ENCODE results near the gene MSI2.

MSI2 gene

GRCh38 chr17:57467801-57468200 is 211.5 kb downstream of the MSI2 start:
- no peak for DNase-seq

GRCh38 chr17:57468932-57469775 is 212.8 kb downstream of the MSI2 start:
- DNase-seq: no peak

DNA sequence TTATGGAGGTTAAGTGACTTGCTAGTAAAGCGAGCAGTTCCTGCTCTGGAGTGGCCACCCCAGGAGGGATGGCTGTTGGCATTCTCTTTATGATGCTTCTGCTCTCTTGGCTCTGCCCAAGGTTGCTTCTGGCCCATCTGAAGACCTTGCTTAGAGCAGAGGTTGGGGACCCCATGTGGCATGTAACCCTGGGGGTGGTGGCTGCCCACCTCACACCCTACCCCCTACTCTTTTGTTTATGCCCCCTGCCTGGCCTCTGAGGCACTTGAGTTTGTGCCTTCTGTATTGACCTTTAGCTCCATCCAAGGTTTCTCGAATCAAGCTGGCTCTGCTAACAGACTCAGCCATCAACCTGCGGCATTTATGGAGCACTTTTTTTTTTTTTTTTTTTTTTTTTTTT is 214.6 kb downstream of the MSI2 start:
- DNase-seq: no peak

DNA sequence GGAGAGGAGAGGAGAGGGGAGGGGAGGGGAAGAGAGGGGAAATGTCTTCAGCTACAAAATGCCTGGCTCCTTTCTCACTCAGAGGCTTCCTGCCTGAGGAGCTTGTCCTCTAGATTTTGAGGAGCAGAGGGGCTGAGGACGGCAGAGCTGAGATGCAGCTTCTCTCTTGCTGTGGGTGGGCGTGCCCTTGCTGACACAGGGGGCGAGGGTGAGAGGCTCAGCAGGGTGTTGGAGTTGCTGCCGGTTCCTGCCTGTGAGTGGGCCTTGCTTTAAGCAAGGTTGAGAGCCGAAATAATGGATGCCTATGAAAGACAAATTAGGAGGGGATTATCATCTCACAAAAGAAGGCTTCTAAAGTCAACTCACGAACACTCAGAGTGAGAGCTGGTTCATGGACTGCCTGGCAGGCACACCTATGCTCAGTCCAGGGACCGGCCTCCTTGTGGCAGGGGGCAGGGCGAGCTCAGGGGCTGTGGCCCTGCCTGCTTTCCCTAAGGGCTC is 215.6 kb downstream of the MSI2 start:
- no peak for DNase-seq

DNA sequence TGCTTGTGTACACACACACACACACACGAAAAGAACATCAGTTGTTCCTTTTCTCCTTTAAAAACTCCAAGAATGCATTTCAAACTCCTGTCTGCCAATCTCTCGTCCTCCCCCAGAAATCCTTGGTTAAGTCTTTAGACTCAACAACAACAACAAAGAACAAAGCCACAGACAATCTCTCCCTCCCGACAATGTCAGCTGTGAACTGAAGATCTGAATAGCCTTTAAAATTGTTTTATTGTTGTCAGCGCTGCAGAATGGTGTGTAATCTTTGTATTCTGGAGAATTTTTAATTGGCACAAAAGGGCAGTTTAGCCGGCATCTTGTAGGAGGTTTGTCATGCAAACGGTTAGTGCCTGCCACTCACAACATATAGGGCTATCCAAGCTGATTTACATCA is 219.5 kb downstream of the MSI2 start:
- DNase-seq: no peak

DNA sequence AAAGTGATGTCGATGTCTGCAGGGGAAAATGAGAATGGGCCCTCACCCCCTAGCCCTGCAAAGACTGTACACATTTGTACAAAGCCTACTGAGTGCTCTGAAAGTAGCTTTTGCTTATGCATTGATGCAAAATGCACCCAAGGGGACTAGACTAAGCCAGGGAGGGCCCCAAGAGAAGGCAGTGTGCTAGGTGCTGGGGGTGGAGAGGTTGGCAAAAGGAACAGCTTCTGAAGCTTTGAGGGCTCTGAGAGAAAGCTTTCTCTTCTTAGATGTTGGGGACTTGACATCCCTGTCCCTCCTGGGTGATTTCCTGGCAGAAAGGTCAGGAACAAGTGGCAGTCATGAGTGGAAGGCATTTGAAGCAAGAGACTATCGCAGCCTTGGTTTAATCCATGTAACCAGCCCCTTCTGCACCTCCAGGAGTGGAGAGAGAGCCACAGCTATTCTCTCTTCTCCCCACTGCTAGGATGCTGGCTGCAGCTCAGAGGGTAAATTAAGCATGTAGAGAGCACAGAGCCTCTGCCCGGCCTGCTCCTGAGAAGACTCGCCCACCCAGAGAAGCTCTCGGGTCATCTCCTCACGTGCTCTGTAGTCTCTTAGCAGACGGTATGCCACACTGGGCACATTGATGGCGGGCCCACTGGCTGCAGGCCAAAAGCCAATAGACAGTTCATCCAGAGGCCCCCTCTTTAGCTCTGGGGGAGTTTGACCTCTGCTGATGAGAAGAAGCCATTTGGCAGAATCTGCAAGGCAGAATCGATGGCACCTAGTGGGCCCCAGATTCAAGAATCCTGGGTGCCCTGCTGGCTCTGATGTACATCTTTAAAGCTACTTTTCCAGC is 221.4 kb downstream of the MSI2 start:
- DNase-seq: no peak

GRCh38 chr17:57478478-57479250 is 222.3 kb downstream of the MSI2 start:
- no peak for DNase-seq

GRCh38 chr17:57480438-57481196 is 224.3 kb downstream of the MSI2 start:
- DNase-seq: no peak

DNA sequence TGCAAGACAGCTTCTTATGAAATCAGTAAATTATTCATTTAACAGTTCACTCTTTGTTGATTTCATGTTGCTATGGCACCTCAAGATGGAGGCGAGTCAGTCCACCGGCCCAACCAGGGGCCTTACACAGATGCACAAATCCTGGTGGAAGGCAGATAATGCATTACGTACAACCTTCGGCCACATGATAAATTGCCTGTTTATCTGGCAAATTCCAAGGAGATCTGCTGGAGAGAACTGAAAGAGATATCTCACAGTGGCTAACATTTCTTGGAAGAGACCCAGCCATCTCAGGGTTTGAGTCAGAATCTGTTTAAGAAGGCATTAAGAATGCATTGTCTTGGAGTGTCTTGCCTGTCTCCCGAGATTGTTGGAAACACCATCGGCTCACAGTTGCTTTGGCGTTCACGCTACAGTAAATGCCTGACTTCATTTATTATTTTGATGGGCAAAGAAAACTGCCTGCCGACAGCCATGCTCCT is 225.6 kb downstream of the MSI2 start:
- DNase-seq: no peak

DNA sequence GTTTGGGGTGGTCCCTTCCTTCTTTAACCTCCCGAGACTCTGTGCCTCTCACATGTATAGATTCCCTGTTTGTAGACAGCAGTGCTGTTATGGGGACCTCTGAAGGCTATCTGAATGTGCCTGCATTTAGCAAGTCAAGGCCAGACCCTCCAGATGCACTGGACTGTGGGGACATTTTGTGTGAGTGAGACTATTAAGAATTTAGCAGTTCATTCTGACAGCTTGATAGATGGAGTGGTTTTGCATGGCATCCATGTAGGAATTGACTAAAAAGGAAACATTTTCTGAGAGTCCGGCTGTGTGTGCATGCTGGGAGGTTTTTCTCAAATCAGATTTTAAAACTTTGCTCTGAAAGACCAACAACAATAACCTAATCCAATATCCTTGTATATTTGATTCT is 226.3 kb downstream of the MSI2 start:
- DNase-seq: no peak

GRCh38 chr17:57484081-57484666 is 227.9 kb downstream of the MSI2 start:
- no peak for DNase-seq

DNA sequence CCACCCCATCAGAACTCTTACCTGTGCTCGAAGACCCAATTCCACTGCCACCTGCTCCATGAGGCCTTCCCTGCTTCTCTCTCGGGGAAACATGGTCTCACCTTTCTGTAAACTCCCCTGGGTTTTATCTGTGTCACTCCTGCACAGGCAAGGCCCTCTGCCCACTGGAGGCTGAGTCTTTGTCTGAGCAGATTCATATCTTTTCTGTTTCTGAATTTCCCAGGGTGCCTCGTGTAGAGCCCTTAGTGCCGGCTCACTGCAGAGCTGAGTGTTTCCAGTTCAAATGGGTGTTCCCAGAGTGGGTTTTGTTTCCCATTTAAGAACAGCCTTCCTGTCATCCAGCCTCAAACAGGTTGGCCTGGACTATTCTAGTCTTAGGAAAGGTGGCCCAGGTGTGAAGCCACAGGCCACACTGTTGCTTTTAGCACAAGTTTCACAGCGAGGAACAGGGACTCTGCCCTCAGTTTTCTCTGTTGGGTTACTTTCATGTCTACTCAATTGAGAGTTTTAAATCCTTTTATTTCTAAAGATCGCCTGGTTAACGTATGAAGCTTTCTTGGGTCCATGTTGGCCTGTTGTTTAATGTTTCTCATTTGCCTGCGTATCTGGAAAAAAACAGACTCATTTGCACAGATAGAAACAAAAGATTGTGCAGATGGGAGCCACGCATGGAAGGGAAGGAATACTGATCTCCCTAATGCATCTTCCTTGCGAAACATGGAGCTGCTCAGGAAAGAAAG is 228.7 kb downstream of the MSI2 start:
- DNase-seq: no peak

GRCh38 chr17:57485566-57485865 is 229.2 kb downstream of the MSI2 start:
- DNase-seq: no peak

DNA sequence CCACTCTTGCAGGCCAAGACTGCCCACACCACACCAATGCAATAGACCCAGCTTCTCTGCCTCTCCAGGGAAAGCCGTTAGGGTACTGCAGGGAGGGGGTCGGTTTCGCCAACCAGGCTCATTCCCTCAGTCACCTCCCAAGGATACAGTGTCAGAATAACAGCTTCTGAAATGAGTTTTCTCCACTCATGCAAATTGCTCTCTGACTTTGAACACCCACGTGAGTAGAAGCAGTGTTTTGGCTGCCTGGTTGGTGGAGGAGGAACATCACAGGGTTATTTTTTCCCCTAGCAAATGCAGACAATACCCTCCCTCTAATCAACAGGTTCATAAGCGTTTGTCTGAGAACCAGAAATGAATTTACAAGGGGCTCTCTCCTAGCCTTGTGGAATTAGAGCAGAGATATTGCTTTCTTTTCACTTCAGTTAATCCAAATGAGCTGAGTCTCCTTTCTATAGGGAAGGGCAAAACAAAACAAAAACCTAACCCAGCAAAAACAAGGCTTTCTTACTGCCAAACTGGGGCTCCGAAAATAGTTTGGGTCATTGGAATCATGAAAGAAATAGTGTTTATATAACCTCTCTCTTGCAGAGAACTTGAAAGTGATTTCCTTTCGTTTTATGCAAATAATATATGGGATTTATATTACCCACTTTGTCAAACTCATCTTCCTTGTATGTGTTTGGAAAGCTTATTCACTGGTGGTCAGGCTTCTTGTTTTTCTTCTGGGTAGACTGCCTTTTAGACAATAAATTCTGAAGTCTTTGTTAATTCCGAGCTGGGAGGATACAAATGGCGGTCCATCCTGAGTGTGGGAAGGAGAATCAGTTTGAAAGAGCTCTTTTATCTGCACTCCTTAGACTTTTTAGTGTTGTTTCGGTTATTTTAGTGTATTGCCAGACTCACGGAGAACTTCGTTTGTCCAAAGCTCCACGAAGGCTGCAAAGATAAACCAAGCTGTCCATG is 229.9 kb downstream of the MSI2 start:
- no peak for DNase-seq

DNA sequence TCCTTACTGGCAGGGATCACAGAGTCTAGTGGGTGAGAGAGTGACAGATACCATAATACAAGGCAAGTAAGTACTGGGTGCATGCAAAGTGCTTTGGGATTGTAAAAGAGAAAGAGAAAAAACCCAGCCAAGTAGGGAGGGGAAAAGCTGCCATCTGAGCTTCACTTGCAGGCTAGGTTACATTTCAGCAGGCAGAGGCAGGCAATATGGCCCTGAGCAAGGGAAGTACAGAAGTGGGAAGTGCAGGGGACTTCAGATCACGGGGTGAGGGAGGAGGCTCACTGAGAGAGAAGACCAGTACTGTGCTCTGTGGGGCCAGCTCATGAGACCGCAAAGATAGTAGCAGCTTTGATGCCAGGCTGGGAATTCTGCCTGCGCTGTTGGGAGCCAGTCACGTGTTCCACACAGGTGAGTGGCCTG is 230.6 kb downstream of the MSI2 start:
- no peak for DNase-seq

- DNase-seq: no peak
Observed at GRCh38 chr17:57487573-57487972, 231.2 kb downstream of the MSI2 start.

- DNase-seq: no peak
Observed at GRCh38 chr17:57488856-57489255, 232.5 kb downstream of the MSI2 start.

DNA sequence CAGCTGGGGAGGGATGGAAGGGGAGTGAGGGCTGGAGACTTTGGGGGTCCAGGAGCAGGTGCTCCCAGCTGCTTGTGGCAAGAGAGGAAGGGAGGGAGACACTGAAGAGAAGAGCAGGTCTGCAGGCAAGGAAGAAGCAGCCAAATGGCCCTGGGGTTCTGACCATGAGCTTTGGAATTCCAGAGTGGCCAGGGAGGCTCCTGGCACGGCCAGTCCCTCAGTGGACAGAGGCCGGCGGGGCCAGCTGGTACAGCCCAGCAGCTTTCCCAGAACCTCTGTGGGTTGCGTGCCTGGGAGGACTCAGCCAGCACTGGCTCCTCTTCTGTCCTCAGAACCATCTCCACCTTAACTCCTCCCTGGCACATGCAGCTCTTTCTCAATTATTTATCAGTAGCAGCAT is 233.0 kb downstream of the MSI2 start:
- no peak for DNase-seq

DNA sequence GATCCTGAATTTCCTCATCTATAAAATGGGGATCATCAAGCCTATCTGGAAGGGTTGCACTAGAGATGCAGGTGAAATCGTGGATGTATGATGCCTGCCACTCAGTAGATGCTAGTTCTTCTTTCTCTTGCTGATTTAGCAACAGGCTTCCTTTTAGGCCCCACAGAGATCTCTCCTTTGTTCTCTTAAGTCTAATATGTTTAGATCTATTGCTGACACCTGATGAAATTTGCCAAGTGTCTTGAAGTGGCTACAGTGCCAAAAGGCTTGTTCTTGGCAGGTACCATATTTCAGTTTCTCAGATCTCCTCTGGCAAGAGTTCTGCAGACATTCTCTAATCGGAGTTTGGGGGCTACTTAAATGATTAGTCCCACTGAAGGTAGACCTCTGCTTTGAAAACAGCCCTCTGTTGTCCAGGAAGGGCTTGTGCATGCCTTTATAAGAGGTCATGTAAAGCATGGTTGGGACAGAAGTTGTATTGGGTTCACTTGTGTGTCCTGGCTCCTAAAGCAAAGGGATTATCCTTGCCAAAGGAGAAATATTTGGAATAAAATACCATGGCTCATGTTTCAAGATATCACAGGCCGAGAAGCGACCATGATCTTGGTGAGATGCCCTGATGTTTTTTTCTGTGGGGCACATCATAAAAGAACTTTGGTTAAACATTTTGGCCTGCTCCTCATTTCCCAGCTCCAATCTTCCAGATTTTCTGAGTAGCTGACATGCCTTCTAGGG is 234.0 kb downstream of the MSI2 start:
- DNase-seq: no peak
